Prostate gland (tissue), 2 donors: ENCODE data around the gene TTC34. TPM values are rescaled to one million over a fixed set of nuclear protein-coding genes. Genes with fewer than 3 reads are reported as not detected.
"Not testable (repeated sequence)": the region's sequence is repeated elsewhere in the genome, so short reads cannot be mapped to it uniquely, and the experiment has no call there.

Experiments
- DNase-seq: peaks from one replicate; pipeline ENCODE4 v3.0.0-alpha.2; 2019; ENCODE audit warnings: low spot score
- H3K27ac ChIP-seq, 2 donors: fragments of 200-600 bp; sonication (generic); 2 replicates each; pipeline ENCODE4 v1.5.1; 2017 to 2019
- H3K27me3 ChIP-seq: fragments of 200-600 bp; sonication (generic); replicated peaks from 2 replicates; pipeline ENCODE4 v1.5.1; 2019; ENCODE audit not compliant: insufficient read depth
- H3K36me3 ChIP-seq, 2 donors: fragments of 200-600 bp; sonication (generic); 1 replicate in 1 of 2; 2 replicates in 1 of 2; pipeline versions ENCODE4 v1.5.1 to v1.8.1; 2017 to 2019
- H3K4me1 ChIP-seq: fragments of 200-600 bp; sonication (generic); replicated peaks from 2 replicates; pipeline ENCODE4 v1.5.1; 2019
- H3K4me3 ChIP-seq, 2 donors: fragments of 200-600 bp; sonication (generic); 2 replicates each; pipeline ENCODE4 v1.5.1; 2017 to 2019
- H3K9me3 ChIP-seq: fragments of 200-600 bp; sonication (generic); 2 replicates; pipeline ENCODE4 v1.5.1; 2017
- WGBS: methylation state at CpG from one replicate; pipeline ENCODE4 v1.1.5; 2018; 5-methylcytosine and 5-hydroxymethylcytosine counted together
- intact Hi-C: fragments of 100-400 bp; cut with DNase I; formaldehyde crosslinking; loops from one replicate; pipeline ENCODE4 v1.14.2; 2022
- total RNA-seq, 2 donors: library from RNA; depleted of rRNA; stranded (reverse); fragments of >200 nt; gene quantifications; one replicate each; pipeline ENCODE4 v1.1.0, GENCODE V29; 2016

TTC34 gene
- total RNA-seq, 2 donors from 2014 or later: 0.32 to 1.2 TPM

- H3K27ac ChIP-seq, DNase-seq, H3K4me3 ChIP-seq, intact Hi-C loops, H3K9me3 ChIP-seq, H3K36me3 ChIP-seq, H3K27me3 ChIP-seq, H3K4me1 ChIP-seq: not testable (repeated sequence)
- WGBS: 17% methylated on average over 8 of the region's 8 CpGs
Observed at GRCh38 chr1:2752503-2752902, 49.0 kb downstream of the TTC34 start.

GRCh38 chr1:2751866-2752265 lies 49.6 kb downstream of the TTC34 start:
- H3K4me1 ChIP-seq, H3K9me3 ChIP-seq, intact Hi-C loops, H3K27ac ChIP-seq, DNase-seq, H3K4me3 ChIP-seq, H3K36me3 ChIP-seq, H3K27me3 ChIP-seq: not testable (repeated sequence)
- WGBS: 28% methylated on average over 13 of the region's 13 CpGs

GRCh38 chr1:2750766-2751730 lies 50.4 kb downstream of the TTC34 start:
- DNase-seq, H3K4me3 ChIP-seq, H3K27me3 ChIP-seq, H3K4me1 ChIP-seq, H3K27ac ChIP-seq, intact Hi-C loops, H3K9me3 ChIP-seq, H3K36me3 ChIP-seq: not testable (repeated sequence)
- 41% methylated on average over 27 of the region's 27 CpGs for WGBS

- H3K27me3 ChIP-seq, DNase-seq, H3K4me1 ChIP-seq, intact Hi-C loops, H3K36me3 ChIP-seq, H3K9me3 ChIP-seq, H3K4me3 ChIP-seq, H3K27ac ChIP-seq: not testable (repeated sequence)
- WGBS: 44% methylated on average over 14 of the region's 14 CpGs
Observed at GRCh38 chr1:2750041-2750680, 51.3 kb downstream of the TTC34 start.

- H3K4me3 ChIP-seq, DNase-seq, intact Hi-C loops, H3K27me3 ChIP-seq, H3K27ac ChIP-seq, H3K9me3 ChIP-seq, H3K4me1 ChIP-seq, H3K36me3 ChIP-seq: not testable (repeated sequence)
- 64% methylated on average over 5 of the region's 8 CpGs for WGBS
Observed at GRCh38 chr1:2748626-2749025, 52.9 kb downstream of the TTC34 start.

GRCh38 chr1:2694796-2695195 lies 106.7 kb downstream of the TTC34 start:
- H3K27ac ChIP-seq, intact Hi-C loops, H3K4me3 ChIP-seq, H3K27me3 ChIP-seq, DNase-seq, H3K36me3 ChIP-seq, H3K4me1 ChIP-seq, H3K9me3 ChIP-seq: not testable (repeated sequence)
- 19% methylated on average over 4 of the region's 9 CpGs for WGBS

- H3K27ac ChIP-seq, intact Hi-C loops, H3K9me3 ChIP-seq, H3K27me3 ChIP-seq, H3K4me1 ChIP-seq, H3K36me3 ChIP-seq, H3K4me3 ChIP-seq, DNase-seq: not testable (repeated sequence)
- WGBS: 29% methylated on average over 4 of the region's 10 CpGs
Observed at GRCh38 chr1:2690180-2690579, 111.3 kb downstream of the TTC34 start.

GRCh38 chr1:2688336-2688665 lies 113.2 kb downstream of the TTC34 start:
- 39% methylated on average over 6 of the region's 11 CpGs for WGBS
- DNase-seq, H3K4me3 ChIP-seq, H3K9me3 ChIP-seq, H3K27me3 ChIP-seq, H3K36me3 ChIP-seq, intact Hi-C loops, H3K27ac ChIP-seq, H3K4me1 ChIP-seq: not testable (repeated sequence)

- H3K27ac ChIP-seq, H3K4me1 ChIP-seq, intact Hi-C loops, H3K4me3 ChIP-seq, DNase-seq, H3K9me3 ChIP-seq, H3K36me3 ChIP-seq, H3K27me3 ChIP-seq: not testable (repeated sequence)
- 37% methylated on average over 11 of the region's 17 CpGs for WGBS
Observed at GRCh38 chr1:2687638-2688335, 113.7 kb downstream of the TTC34 start.

GRCh38 chr1:2687174-2687591 lies 114.3 kb downstream of the TTC34 start:
- H3K27ac ChIP-seq, H3K9me3 ChIP-seq, DNase-seq, intact Hi-C loops, H3K4me1 ChIP-seq, H3K4me3 ChIP-seq, H3K27me3 ChIP-seq, H3K36me3 ChIP-seq: not testable (repeated sequence)
- WGBS: 45% methylated on average over 13 of the region's 14 CpGs

- H3K36me3 ChIP-seq, DNase-seq, H3K27ac ChIP-seq, H3K4me1 ChIP-seq, H3K27me3 ChIP-seq, intact Hi-C loops, H3K9me3 ChIP-seq, H3K4me3 ChIP-seq: not testable (repeated sequence)
- WGBS: 36% methylated on average over 8 of the region's 23 CpGs
Observed at GRCh38 chr1:2686091-2686863, 115.2 kb downstream of the TTC34 start.

GRCh38 chr1:2685671-2686070 lies 115.8 kb downstream of the TTC34 start:
- H3K36me3 ChIP-seq, DNase-seq, H3K27me3 ChIP-seq, H3K4me3 ChIP-seq, H3K27ac ChIP-seq, H3K4me1 ChIP-seq, H3K9me3 ChIP-seq, intact Hi-C loops: not testable (repeated sequence)
- WGBS: 34% methylated on average over 3 of the region's 8 CpGs
